Activated T-helper 2 cell treated with anti-CD3 and anti-CD28 coated beads, Interferon-gamma antibody, Interleukin-2, Interleukin-4, amounts not matched to agents 10 μg/mL and 5 μg/mL and 100 μg/mL, durations not matched to agents 14 hours and 24 hours and 36 hours (primary cell): ENCODE results near the gene CUL7. TPM values are rescaled to one million over a fixed set of nuclear protein-coding genes. Genes with fewer than 3 reads are reported as not detected.
"Not testable (repeated sequence)": the region's sequence is repeated elsewhere in the genome, so short reads cannot be mapped to it uniquely, and the experiment has no call there.

Experiments
- DNase-seq: peaks from one replicate; pipeline ENCODE4 v3.0.0; 2021; ENCODE audit warnings: low spot score
- H3K27ac Mint-ChIP-seq: one replicate; pipeline ENCODE4 v1.8.0; 2021; ENCODE audit warnings: mixed read lengths
- H3K27me3 Mint-ChIP-seq: one replicate; pipeline ENCODE4 v1.8.0; 2021; ENCODE audit warnings: low read depth, mixed read lengths
- H3K36me3 Mint-ChIP-seq: one replicate; pipeline ENCODE4 v1.8.0; 2021; ENCODE audit warnings: low read depth, mixed read lengths
- H3K4me1 Mint-ChIP-seq: one replicate; pipeline ENCODE4 v1.8.0; 2021; ENCODE audit warnings: low read depth, mixed read lengths
- H3K4me3 Mint-ChIP-seq: one replicate; pipeline ENCODE4 v1.8.0; 2021; ENCODE audit warnings: low read depth, mild to moderate bottlenecking, moderate library complexity, mixed read lengths
- H3K9me3 Mint-ChIP-seq: one replicate; pipeline ENCODE4 v1.8.0; 2021; ENCODE audit warnings: mixed read lengths
- intact Hi-C: fragments of 100-400 bp; cut with micrococcal nuclease; formaldehyde crosslinking; loops from one replicate; pipeline ENCODE4 v1.15.1; 2023
- total RNA-seq: library from RNA; stranded (reverse); gene quantifications from 2 replicates; pipeline ENCODE4 v1.2.3, GENCODE V29; 2022

The CUL7 gene
- total RNA-seq, 1 donor from 2014 or later = 27.3 TPM

DNA sequence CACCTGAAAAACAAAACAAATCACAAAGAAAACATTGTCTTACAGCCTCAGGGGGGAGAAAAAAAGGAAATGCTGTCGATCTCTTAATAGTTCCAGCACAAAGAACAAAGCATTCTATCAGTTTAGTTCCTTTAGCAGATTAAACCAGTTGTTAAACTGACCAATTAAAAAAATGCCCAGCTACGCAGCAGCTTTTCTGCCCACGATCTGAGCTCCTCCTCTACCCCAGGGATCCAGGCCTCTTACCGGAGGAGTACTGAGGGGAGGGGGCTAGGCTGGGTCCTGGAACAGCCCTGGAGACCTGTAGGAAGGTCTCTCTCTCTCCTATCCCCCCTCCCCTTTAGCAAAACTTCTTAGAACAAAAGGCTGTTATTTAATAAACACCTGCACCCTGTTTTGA, 35.8 kb upstream of the CUL7 start:
- H3K27me3 Mint-ChIP-seq = peaks cover 1% of the 10 kb centered on the region
- no peak overlapping the region for H3K4me3 Mint-ChIP-seq
- DNase-seq = no peak
- intact Hi-C loops = no loop called here
- no peaks in the 10 kb centered on the region for H3K9me3 Mint-ChIP-seq
- no peaks in the 10 kb centered on the region for H3K36me3 Mint-ChIP-seq
- peaks cover 26% of the 10 kb centered on the region for H3K4me1 Mint-ChIP-seq
- no peak overlapping the region for H3K27ac Mint-ChIP-seq

DNA sequence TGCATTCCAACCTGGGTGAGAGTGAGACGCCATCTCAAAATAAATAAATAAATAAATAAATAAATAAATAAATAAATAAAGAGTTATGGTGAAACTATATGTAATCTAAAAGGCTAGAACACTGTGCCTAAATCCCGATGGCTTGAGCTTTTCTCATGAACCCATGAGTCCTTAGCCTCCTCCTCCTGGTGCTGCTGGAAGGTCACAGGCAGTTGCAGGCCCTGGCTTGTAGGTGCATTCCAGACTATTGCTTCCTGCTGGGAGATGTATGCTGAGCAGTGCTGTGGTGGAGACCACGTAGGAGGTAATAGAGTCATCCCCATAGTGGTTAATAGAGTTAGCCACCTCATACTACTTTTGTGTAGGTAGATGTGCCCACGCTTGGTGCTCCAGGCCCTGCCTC, 35.0 kb upstream of the CUL7 start:
- intact Hi-C loops = no loop called here
- Mint-ChIP-seq H3K27ac (no peak overlapping the region), H3K4me1 (peaks cover 20% of the 10 kb centered on the region), H3K36me3 (no peaks in the 10 kb centered on the region), H3K4me3 (no peak overlapping the region), H3K27me3 (peaks cover 4% of the 10 kb centered on the region), H3K9me3 (no peaks in the 10 kb centered on the region)
- no peak for DNase-seq

DNA sequence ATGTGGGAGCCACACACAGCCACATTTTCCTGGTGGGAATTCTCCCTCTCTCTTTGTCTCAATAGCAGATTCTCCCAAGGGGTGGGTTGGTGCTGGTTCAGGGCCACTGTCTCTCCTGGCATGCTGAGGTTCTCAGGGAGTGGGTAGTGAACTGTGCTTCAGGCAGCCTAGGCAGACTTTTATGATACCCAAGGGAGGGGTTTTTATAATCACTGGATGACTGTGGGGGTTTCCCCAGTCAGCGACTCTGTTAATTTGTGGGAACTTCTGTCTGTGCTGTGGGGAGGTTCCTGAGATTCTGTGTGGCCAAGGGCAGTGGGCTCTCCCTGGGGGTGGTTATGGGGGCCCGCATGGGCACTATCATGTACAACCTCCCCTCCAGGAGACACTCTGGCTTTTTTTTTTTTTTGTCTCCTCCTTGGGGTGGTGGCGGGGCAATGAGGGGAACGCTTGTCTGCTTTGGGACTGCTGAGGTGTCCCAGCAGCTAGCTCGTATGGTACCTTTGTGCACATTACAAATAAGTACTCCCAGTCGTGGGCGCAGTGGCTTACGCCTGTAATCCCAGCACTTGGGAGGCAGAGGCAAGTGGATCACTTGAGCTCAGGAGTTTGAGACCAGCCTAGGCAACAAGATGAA, 32.5 kb upstream of the CUL7 start:
- H3K4me3 Mint-ChIP-seq = no peak overlapping the region
- DNase-seq = no peak
- intact Hi-C loops = no loop called here

DNA sequence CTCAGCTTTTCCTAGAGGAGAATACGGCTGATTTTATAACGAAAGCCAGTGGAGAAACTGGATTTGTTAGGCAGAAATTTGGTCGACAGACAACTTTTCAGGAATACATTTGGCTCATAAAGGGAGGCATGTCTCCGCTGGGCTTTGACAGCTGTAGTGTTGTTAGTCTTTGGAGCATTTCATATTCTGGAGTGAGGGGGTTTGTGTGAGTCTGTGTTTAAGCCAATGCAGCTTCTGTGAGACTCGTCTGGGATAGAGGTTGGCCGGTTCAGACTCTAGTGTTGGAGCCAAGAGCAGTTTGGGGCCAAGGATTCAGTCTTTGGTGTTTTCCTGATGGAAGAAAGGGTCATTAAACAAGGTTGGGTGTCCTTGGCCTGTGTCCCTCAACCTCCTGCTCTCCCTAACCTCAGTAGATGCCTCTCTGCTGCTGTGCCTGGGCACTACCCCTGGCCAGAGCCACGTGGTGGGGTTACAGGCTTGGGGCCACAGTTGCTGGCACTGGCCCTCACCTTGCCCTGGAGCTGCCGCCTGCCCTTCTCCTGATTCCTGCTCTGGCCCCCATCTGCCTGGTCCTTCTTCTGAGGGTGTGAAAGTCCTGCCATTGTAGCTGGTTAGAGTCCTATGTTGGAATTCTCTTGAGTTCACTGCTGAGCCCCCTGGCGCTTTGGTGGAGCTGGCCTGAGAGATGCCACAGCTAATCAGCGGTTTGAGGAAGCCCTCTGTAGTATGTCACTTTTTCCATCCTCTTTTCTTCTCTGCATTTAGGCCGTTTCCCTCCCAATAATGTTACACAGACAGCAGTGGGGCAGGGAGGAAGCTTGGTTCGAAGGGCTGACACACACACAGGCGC, 29.4 kb upstream of the CUL7 start:
- Mint-ChIP-seq H3K27me3 (peaks cover 21% of the 10 kb centered on the region), H3K4me1 (peaks cover 5% of the 10 kb centered on the region), H3K4me3 (no peak overlapping the region), H3K36me3 (no peaks in the 10 kb centered on the region), H3K9me3 (no peaks in the 10 kb centered on the region), H3K27ac (no peak overlapping the region)
- DNase-seq = no peak
- intact Hi-C loops = no loop called here

More for the DNA sequence above, 32.5 kb upstream of the CUL7 start:
- H3K36me3 Mint-ChIP-seq = no peaks in the 10 kb centered on the region
- H3K4me1 Mint-ChIP-seq = peaks cover 9% of the 10 kb centered on the region
- no peak overlapping the region for H3K27ac Mint-ChIP-seq
- peaks cover 8% of the 10 kb centered on the region for H3K27me3 Mint-ChIP-seq
- no peaks in the 10 kb centered on the region for H3K9me3 Mint-ChIP-seq

DNA sequence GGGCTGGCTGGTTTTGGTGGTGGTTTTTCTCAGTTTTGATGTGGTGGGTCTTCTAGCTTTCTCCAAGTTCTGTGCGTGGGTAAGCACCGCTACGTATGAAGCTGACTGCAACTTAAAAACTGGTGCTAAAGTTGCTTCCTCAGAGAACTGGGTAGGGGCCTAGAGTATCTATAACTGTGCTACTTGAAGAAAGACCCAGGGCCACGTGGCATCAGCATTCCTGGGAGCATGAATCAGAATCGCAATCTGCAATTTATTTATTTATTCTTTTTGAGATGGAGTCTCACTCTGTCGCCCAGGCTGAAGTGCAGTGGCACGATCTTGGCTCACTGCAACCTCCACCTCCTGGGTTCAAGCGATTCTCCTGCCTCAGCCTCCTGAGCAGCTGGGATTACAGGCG, 28.3 kb upstream of the CUL7 start:
- H3K9me3 Mint-ChIP-seq, H3K4me1 Mint-ChIP-seq, H3K36me3 Mint-ChIP-seq, DNase-seq, H3K4me3 Mint-ChIP-seq, intact Hi-C loops, H3K27ac Mint-ChIP-seq: not testable (repeated sequence)
- peaks cover 32% of the 10 kb centered on the region for H3K27me3 Mint-ChIP-seq

DNA sequence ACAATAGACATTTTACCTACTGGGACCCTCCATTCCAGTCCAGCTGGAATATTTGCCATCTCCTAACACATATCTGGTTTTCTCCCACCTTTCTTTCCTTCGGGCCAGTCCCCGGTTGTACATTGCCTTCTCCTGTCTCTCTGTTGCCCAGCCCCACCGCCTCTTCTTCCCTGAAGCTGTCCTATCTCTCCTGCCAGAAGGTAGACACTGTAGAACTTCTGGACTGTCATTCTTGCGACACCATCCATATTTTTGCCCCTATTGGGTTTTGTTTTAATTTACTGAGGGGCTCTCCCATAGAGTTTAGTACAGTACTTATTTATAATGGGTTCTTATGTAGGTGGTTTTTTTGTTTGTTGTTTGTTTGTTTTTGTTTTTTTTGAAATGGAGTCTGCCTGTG, 27.4 kb upstream of the CUL7 start:
- peaks cover 33% of the 10 kb centered on the region for H3K27me3 Mint-ChIP-seq
- H3K4me1 Mint-ChIP-seq = peaks cover 2% of the 10 kb centered on the region
- H3K27ac Mint-ChIP-seq = no peak overlapping the region
- no peak for DNase-seq
- no peaks in the 10 kb centered on the region for H3K9me3 Mint-ChIP-seq
- H3K4me3 Mint-ChIP-seq = no peak overlapping the region
- intact Hi-C loops = no loop called here
- no peaks in the 10 kb centered on the region for H3K36me3 Mint-ChIP-seq

DNA sequence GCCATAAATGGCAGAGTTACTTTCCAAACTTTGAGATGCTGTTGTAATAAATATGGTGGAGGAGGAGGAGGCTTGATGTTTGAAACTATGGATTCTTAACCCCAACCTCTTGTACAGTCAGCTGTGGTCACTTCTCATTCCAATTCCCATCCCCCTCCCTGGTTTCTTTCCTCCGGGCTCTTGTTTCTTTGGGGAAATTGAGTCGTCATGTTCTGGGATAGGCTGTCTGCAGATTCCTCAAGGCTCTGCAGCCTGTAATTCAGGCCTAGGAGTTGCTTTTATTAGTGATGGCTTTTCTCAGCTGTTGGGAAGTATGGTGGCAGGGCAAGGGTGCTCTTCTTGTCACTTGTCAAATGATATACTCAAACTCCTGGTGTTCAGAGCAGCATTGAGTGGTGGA, 25.0 kb upstream of the CUL7 start:
- DNase-seq = no peak
- Mint-ChIP-seq H3K9me3 (no peaks in the 10 kb centered on the region), H3K36me3 (no peaks in the 10 kb centered on the region), H3K4me1 (no peaks in the 10 kb centered on the region), H3K4me3 (no peak overlapping the region), H3K27ac (no peak overlapping the region), H3K27me3 (peaks cover 32% of the 10 kb centered on the region)
- intact Hi-C loops = no loop called here

DNA sequence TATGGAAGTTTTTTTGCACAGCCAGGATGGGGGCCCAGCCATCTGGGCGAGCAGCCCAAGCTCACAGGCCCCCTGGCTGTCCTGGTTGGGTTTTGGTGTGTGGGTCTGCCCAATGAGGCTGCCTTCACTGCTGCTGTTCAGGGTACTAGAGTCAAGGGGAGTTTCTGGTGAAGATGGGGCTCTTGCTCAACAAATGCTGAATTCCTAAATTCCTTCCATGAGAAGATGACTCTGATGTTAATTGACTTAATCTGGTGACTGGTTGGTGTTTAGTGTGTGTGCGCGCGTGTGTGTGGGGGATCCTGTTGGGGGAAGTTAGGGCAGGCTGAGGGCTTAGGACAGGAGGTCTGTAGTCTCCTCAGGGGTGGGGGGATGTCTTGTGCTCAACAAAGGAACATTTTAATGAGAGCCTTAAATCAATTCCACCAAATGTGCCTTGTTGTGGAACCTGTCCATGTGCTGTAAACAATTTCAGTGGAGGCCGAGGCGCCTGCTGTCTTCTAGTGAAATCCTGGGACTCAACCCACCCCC, 24.4 kb upstream of the CUL7 start:
- Mint-ChIP-seq H3K27me3 (peaks cover 32% of the 10 kb centered on the region), H3K4me1 (no peaks in the 10 kb centered on the region), H3K4me3 (peak overlapping the region; percentile 0), H3K27ac (no peak overlapping the region), H3K36me3 (peaks cover under 1% of the 10 kb centered on the region), H3K9me3 (no peaks in the 10 kb centered on the region)
- no peak for DNase-seq
- intact Hi-C loops = no loop called here

DNA sequence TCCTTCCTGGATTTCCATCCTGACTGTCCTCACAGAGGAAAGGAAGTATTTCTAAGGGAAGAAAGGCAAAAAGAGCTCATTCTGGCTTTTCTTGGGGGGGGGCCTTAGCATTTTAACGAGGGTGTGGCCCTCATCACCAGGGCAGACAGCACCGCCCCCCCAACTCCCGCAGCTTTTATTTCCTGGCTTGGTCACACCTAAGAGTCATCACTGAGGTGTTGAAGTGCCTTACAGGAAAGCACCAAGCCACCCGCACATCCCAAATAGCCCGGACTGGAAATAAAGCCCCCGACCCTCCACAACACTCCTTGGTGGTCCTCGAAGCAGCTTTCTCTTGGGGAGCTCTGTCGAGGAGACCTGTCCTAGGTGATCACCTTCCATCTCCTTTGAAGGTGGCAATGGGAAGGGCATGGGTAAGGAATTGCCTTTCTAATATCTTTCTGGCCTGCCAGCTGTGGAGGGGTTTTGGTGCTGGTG, 23.7 kb upstream of the CUL7 start:
- Mint-ChIP-seq H3K27ac (no peak overlapping the region), H3K27me3 (peaks cover 32% of the 10 kb centered on the region), H3K4me1 (no peaks in the 10 kb centered on the region), H3K4me3 (peak overlapping the region; percentile 62), H3K36me3 (peaks cover 6% of the 10 kb centered on the region), H3K9me3 (no peaks in the 10 kb centered on the region)
- no peak for DNase-seq
- intact Hi-C loops = no loop called here

DNA sequence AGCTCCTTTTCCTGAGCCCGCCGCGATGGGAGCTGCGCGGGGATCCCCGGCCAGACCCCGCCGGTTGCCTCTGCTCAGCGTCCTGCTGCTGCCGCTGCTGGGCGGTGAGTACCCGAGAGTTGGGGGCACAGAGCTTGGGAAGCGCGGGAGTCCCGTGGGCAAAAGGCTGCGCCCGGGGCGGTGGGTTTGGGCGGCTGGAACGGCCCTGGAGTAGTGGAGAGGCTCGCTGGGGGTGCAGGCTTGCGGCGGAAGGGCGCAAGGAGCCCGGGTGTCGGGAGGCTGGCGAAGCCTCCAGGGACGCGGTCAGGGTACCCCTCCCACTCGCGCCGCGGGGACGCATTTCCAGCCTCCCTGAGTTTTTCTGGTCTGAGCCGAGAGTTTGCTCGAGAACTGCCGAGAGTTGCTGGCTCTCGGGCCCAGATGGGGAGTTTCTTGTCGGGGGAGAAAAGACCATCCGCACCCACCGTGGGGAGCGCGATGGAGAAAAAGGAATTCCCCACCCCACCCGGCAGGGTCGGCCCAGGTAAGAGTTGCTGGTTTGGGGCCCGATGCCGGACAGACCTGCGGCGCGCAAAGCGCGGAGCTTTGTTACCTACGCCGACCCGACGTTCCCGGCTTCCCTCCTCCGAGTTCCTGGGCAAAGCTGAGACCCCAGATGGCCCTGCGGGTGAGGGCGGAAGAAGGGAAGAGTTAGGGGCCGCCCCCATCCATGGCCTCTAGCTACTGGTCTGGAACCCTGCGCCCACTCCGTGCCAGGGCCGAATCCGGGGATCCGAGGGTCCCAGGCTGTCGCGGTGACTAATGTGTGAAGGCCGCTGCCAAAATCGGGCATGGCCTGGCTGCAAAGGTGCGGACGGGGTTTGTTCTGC, 23.0 kb upstream of the CUL7 start:
- no peaks in the 10 kb centered on the region for H3K4me1 Mint-ChIP-seq
- intact Hi-C loops = no loop called here
- DNase-seq = no peak

DNA sequence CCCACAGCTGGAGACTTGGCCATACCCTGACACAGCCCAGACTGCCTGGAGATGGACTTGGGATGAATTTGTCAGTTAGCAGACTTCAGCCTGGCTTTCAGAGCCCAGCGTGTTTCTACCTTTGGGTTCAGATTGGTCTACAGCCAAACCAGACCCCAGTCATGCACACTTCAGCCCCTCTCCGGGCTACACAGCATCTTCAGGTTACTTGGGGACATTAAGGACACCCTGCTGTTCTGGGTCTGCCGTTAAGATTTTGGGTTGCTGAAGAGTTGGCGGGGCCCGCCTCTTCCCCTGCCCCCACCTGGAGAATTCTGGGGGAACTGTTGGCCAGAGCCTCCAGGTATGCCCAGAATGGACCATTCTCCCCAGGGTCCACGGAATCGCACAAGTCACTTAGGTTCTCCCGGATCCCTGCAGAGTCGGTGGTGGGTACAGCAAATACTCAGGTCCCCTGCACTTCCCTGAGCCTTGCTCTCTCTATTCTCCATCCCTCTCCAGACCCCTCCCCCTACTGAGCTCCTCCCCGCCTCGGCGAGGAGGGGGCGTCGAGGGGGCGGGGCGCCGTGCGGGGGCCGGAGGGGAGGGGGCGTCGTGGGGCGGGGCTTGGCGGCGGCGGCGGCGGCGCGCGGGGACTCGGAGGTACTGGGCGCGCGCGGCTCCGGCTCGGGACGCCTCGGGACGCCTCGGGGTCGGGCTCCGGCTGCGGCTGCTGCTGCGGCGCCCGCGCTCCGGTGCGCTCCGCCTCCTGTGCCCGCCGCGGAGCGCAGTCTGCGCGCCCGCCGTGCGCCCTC, 22.2 kb upstream of the CUL7 start, which contains the start of gene PTK7:
TSS of gene PTK7 (plus strand) at position 645 of the 794 bp plus-strand sequence. CDS start 175 bp downstream, outside the sequence.
- no peaks in the 10 kb centered on the region for H3K9me3 Mint-ChIP-seq
- H3K36me3 Mint-ChIP-seq = peaks cover 6% of the 10 kb centered on the region
- no peaks in the 10 kb centered on the region for H3K4me1 Mint-ChIP-seq
- H3K4me3 Mint-ChIP-seq = peak within 1 kb of the TSS; percentile 62
- intact Hi-C loops = no loop called here
- no peak within 1 kb of the TSS for H3K27ac Mint-ChIP-seq
- no peak for DNase-seq
- peaks cover 25% of the 10 kb centered on the region for H3K27me3 Mint-ChIP-seq

More for the DNA sequence above, 23.0 kb upstream of the CUL7 start:
- H3K9me3 Mint-ChIP-seq = no peaks in the 10 kb centered on the region
- H3K27me3 Mint-ChIP-seq = peaks cover 31% of the 10 kb centered on the region
- H3K4me3 Mint-ChIP-seq = peak overlapping the region; percentile 62
- H3K27ac Mint-ChIP-seq = no peak overlapping the region
- peaks cover 6% of the 10 kb centered on the region for H3K36me3 Mint-ChIP-seq
